Adrenal gland (tissue), 12 donors: ENCODE results near the gene CYSRT1. TPM values are rescaled to one million over a fixed set of nuclear protein-coding genes. Genes with fewer than 3 reads are reported as not detected.
A peak's percentile ranks its signal among the peaks of the same experiment; 100 is the strongest.

Experiments
- DNase-seq, 7 donors: peaks; one replicate each; pipeline ENCODE4 v3.0.0-alpha.2; 2019 to 2020
- H3K27ac ChIP-seq, 5 donors: fragments of 200-600 bp; sonication (generic) in 4 of 5; 1 replicate in 3 of 5; 2 replicates in 2 of 5; pipeline versions ENCODE4 v1.5.1 to v1.8.0; 2016 to 2020; ENCODE audit warnings: mild to moderate bottlenecking in 1 of 5
- H3K27me3 ChIP-seq: fragments of 200-600 bp; 2 replicates; pipeline ENCODE4 v1.8.0; 2021
- H3K36me3 ChIP-seq, 2 donors: fragments of 200-600 bp; replicated peaks in 1 of 2; 1 replicate in 1 of 2; 2 replicates in 1 of 2; pipeline versions ENCODE4 v1.5.1 to v1.8.0; 2018 to 2022
- H3K4me1 ChIP-seq, 2 donors: fragments of 200-600 bp; replicated peaks in 1 of 2; 1 replicate in 1 of 2; 2 replicates in 1 of 2; pipeline versions ENCODE4 v1.5.1 to v1.8.0; 2018 to 2021
- H3K4me3 ChIP-seq, 4 donors: fragments of 200-600 bp; sonication (generic) in 3 of 4; one replicate each; pipeline ENCODE4 v1.5.1; 2016 to 2018
- H3K9me3 ChIP-seq, 3 donors: fragments of 200-600 bp; sonication (generic) in 1 of 3; replicated peaks in 1 of 3; 1 replicate in 2 of 3; 2 replicates in 1 of 3; pipeline versions ENCODE4 v1.5.1 to v1.8.0; 2016 to 2021
- POLR2A ChIP-seq, 2 donors: fragments of 450-650 bp; IDR thresholded peaks; one replicate each; pipeline ENCODE4 v1.6.1; 2017; ENCODE audit warnings: antibody characterized with exemption in 2 of 2, mild to moderate bottlenecking in 2 of 2, moderate library complexity in 1 of 2
- WGBS, 4 donors: extraction: QIAGEN DNeasy Blood & Tissue Kit in 2 of 4; methylation state at CpG; one replicate each; pipeline versions ENCODE4 v1.1.5 to v1.1.7; 2013 to 2017; 5-methylcytosine and 5-hydroxymethylcytosine counted together
- intact Hi-C, 2 donors: fragments of 100-400 bp; cut with DNase I; formaldehyde crosslinking; loops; one replicate each; pipeline versions ENCODE4 v1.14.1 to v1.15.0; 2022 to 2023
- polyA plus RNA-seq, 3 donors: library from polyadenylated mRNA; stranded (reverse); fragments of 200-250 nt in 2 of 3; fragments of 350-450 nt in 1 of 3; fragmentation: Illumina TruSeq in 1 of 3; extraction: RNeasy Lipid Tissue Mini Kit (QIAGEN cat#74804) in 1 of 3; gene quantifications; one replicate each; pipeline ENCODE4 v1.2.3, GENCODE V29; 2013 to 2014
- total RNA-seq, 9 donors: library from RNA; depleted of rRNA in 4 of 9; stranded (reverse); fragments of >200 nt in 4 of 9; fragments of 120-200 nt in 1 of 9; fragmentation: NEBNext Ultra II Directional in 1 of 9; extraction: Animal tissue kit (Norgen Biotek cat#: 25700) in 1 of 9; gene quantifications; one replicate each; pipeline versions ENCODE4 v1.1.0 to v1.2.4, GENCODE V29; 2013 to 2023
- TF ChIP-seq, protein P1 (sequence below), 6 experiments: fragments of 450-650 bp in 4 of 6; fragments of 200-600 bp in 2 of 6; sonication (generic) in 1 of 6; IDR thresholded peaks; 1 replicate in 5 of 6; 2 replicates in 1 of 6; pipeline versions ENCODE4 v1.5.1 to v1.8.0; 2016 to 2021; ENCODE audit warnings: antibody characterized with exemption in 6 of 6, mild to moderate bottlenecking in 2 of 6, moderate library complexity in 1 of 6
- donor health status: healthy with polysubstance abuse.
- donor health status: Bipolar disorder and iron deficiency.
- donor health status: DM: yes; HTN: yes; CAD: no.
- donor health status: DM: no; HTN: no; CAD: no.
- donor health status: DM: no; HTN: no; CAD: no.
- donor health status: DM: yes; HTN: yes; CAD: no.

CYSRT1 gene
- total and polyA plus RNA-seq, 12 donors, result 0.56 to 4.6 (median 1.7) TPM; not detected in 1

DNA sequence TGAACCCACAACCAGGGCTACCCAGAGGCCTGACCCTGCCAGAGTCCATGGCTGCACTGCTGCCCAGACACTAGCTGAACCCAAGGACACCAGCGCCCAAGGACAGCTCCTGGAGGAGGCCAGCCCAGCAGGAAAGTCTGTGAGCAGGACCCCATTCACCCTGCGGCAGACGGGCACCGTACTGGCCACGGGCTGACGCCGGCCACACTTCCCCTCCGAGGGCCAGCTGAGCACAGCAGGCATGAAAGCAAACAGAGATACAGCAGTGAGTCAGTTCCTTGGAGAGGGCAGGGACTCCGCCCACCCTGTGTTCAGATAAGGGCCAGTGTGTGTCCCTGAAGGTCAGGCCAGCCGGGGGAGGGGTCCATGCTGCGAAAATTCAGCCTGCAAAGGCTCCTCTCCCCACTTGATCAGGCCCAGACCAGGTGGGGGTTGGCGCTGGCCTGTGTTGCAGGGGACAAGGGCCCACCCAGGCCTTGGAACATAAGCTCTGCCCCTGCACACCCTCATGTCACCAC lies 6.2 kb upstream of the CYSRT1 start:
- Histone ChIP-seq H3K4me1 (peaks cover 29 to 31% of the 10 kb centered on the region in 2 donors), H3K4me3 (peak overlapping the region in 1 of 4 donors; percentile 59), H3K27ac (peak overlapping the region; percentile 19 to 82 (median 69)), H3K36me3 (no peaks in the 10 kb centered on the region), H3K27me3 (no peaks in the 10 kb centered on the region), H3K9me3 (no peaks in the 10 kb centered on the region)
- WGBS, 4 donors, result 33 to 67% (median 48%) methylated on average over 10 to 12 of the region's 12 CpGs
- peak; percentile 70 to 92 (median 89) for DNase-seq
- TF ChIP-seq POLR2A (IDR thresholded peaks at IDR 0.05), result peak in 1 of 2 donors; percentile 81
- TF ChIP-seq, protein P1, sequence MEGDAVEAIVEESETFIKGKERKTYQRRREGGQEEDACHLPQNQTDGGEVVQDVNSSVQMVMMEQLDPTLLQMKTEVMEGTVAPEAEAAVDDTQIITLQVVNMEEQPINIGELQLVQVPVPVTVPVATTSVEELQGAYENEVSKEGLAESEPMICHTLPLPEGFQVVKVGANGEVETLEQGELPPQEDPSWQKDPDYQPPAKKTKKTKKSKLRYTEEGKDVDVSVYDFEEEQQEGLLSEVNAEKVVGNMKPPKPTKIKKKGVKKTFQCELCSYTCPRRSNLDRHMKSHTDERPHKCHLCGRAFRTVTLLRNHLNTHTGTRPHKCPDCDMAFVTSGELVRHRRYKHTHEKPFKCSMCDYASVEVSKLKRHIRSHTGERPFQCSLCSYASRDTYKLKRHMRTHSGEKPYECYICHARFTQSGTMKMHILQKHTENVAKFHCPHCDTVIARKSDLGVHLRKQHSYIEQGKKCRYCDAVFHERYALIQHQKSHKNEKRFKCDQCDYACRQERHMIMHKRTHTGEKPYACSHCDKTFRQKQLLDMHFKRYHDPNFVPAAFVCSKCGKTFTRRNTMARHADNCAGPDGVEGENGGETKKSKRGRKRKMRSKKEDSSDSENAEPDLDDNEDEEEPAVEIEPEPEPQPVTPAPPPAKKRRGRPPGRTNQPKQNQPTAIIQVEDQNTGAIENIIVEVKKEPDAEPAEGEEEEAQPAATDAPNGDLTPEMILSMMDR (IDR thresholded peaks at IDR 0.05), result no peak
- intact Hi-C loops, result no loop called here

DNA sequence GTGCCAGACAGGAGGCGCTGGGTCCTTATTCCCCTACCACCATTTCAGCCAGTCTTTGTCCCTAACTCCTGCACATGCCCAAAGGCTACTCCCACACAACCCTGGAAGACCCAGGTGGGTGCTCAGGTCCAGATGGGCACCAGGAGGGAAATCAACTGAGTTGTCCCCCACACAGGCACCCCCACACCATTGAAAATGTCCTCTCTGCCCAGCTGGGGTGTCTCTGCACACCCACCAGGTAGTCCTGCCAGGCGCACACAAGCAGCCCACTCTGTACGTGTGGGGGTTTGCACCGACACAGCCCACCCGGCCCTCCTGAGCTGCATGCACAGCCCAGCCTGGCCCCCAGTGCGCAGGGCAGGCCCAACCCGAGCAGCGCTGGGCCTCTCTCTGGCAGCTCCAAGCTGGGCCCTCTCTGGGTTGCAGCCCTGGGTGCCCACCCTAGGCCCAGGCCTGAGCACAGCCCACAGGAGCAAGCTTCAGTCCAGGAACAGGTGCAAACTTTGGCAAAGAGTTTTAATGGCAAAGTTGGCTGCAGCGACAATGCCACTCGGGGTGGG lies 5.1 kb upstream of the CYSRT1 start:
- intact Hi-C loops, result no loop called here
- no peaks in the 10 kb centered on the region for H3K36me3 ChIP-seq
- H3K27ac ChIP-seq, result peak overlapping the region in 2 of 5 donors; percentile 40 to 46
- peaks cover 29 to 37% of the 10 kb centered on the region in 2 donors for H3K4me1 ChIP-seq
- H3K4me3 ChIP-seq, result no peak overlapping the region
- TF ChIP-seq, protein P1 (IDR thresholded peaks at IDR 0.05), result no peak
- TF ChIP-seq POLR2A (IDR thresholded peaks at IDR 0.05), result no peak
- WGBS, 4 donors, result 92 to 95% (median 94%) methylated on average over 2 to 10 of the region's 10 CpGs
- no peak for DNase-seq
- no peaks in the 10 kb centered on the region for H3K9me3 ChIP-seq
- no peaks in the 10 kb centered on the region for H3K27me3 ChIP-seq

GRCh38 chr9:137220317-137221094 lies 4.5 kb upstream of the CYSRT1 start:
- DNase-seq, result no peak
- Histone ChIP-seq H3K36me3 (no peaks in the 10 kb centered on the region), H3K27ac (peak overlapping the region in 1 of 5 donors; percentile 91), H3K9me3 (no peaks in the 10 kb centered on the region), H3K4me1 (peaks cover 29 to 37% of the 10 kb centered on the region in 2 donors), H3K27me3 (no peaks in the 10 kb centered on the region), H3K4me3 (no peak overlapping the region)
- intact Hi-C loops, result no loop called here
- WGBS, 4 donors, result 90 to 94% (median 91%) methylated on average over 31 to 52 of the region's 52 CpGs
- TF ChIP-seq POLR2A (IDR thresholded peaks at IDR 0.05), result no peak
- TF ChIP-seq, protein P1 (IDR thresholded peaks at IDR 0.05), result no peak

- DNase-seq, result no peak
- intact Hi-C loops, result no loop called here
- Histone ChIP-seq H3K9me3 (no peaks in the 10 kb centered on the region), H3K36me3 (no peaks in the 10 kb centered on the region), H3K27me3 (no peaks in the 10 kb centered on the region), H3K27ac (peak overlapping the region in 1 of 5 donors; percentile 91), H3K4me3 (peak overlapping the region in 1 of 4 donors; percentile 60), H3K4me1 (peaks cover 29 to 37% of the 10 kb centered on the region in 2 donors)
- 70 to 80% (median 78%) methylated on average over 9 to 14 of the region's 14 CpGs; no CpG with 5 or more reads in 1 of the 4 donors for WGBS, 4 donors
- TF ChIP-seq, protein P1 (IDR thresholded peaks at IDR 0.05), result no peak
- TF ChIP-seq POLR2A (IDR thresholded peaks at IDR 0.05), result no peak
Measured at GRCh38 chr9:137221095-137221505, 3.9 kb upstream of the CYSRT1 start.
